Stimulated activated CD8-positive, alpha-beta memory T cell treated with anti-CD3 and anti-CD28 coated beads, Interleukin-7, amount 100 ng/mL, for 1 hour (primary cell): ENCODE data around the gene SERINC1.

ENCODE experiments used
- DNase-seq, 2 donors: peaks; one replicate each; pipeline ENCODE4 v3.0.0-alpha.2; 2020; ENCODE audit warnings: low read depth in 2 of 2

SERINC1 gene

DNA sequence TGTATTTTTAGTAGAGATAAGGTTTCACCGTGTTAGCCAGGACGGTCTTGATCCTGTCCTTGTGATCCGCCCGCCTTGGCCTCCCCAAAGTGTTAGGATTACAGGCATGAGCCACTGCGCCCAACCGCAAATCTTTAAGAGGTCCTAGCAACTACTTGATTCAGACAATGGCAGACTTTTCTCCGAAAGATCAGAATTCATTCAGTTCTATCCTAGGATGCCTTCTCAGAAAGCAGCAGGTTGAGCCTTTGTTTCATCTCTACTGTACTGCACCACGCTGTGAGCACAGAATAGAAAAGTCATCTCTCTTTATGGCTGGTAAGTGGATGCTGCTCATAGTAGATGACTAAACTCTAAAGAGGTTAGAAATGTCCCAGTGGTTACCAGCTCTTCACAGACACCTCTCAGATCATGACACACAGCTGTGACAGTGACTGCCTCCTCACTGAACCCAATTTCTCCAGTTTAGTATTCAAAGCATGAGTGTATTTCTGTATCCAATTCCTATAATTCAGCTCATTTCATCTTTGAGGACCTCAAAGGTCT, 78.2 kb downstream of the SERINC1 start:
- no peak for DNase-seq
